GM18858 (cell line): Measurements from ENCODE around the gene LLGL2.

ENCODE experiments used
- ATAC-seq: cut with Tn5 transposase; IDR thresholded peaks from one replicate; pipeline ENCODE4 v1.9.1; 2021; ENCODE audit not compliant: unreplicated experiment

LLGL2 gene

DNA sequence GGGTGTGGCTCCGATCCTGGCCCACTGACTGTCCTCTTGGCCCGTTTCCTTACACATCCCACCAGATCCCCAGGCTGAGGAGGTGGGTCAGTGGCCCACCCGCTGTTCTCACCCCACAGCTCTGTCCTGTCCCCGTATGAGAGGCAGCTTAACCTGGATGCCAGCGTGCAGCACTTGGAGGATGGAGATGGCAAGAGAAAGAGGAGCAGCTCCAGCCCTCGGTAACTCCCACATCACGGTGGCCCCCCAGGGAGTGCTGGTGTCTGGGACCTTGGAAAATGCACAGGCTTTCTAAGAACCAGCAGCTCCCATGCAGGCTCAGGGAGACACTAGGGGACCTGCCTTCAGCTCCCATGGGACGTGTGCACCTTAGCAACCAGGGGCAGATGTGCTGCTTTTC lies 4.2 kb upstream of the LLGL2 start:
- ATAC-seq: no peak

- no peak for ATAC-seq
Observed at GRCh38 chr17:75521951-75522727, 3.4 kb upstream of the LLGL2 start.

- no peak for ATAC-seq
Observed at GRCh38 chr17:75523647-75524046, 1.9 kb upstream of the LLGL2 start.

- no peak for ATAC-seq
Observed at GRCh38 chr17:75524269-75524969, 1.1 kb upstream of the LLGL2 start.

DNA sequence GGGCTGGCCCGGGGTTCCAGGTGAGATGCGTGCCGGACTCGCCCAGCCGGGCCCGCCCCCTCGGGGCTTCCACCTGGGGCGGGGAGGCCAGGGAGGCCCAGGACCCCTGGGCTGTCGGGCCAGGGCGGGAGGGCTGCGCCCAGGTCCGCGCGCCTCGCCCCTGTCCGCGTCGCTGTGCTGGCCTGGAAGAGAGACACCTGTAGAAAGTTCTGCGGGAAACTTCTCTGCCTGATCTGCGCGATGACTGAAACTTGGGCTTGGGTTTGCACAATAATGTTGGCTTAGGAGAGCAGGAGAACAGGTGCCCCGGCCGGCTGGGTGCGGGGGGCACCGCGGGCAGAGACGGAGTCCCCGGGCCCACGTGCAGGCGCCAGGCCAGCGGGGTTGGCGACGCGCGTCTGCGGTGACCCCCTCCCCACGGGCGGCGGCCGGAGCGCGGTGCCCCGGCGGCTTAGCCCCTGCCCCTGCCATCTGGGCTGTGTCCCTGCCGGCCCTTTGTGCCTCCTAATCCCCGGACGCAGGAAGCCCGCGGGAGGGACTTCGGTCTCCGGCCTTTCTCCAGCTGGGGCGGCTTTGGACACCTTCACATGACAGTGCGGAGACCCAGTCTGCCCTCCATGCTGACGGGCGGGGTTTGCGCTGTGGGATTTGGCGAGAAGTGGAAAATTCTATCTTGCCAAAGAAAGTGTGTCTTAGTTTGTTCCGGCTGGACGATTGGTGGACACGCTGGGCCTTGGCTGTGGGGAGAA lies 483 bp downstream of the LLGL2 start:
- ATAC-seq: no peak

DNA sequence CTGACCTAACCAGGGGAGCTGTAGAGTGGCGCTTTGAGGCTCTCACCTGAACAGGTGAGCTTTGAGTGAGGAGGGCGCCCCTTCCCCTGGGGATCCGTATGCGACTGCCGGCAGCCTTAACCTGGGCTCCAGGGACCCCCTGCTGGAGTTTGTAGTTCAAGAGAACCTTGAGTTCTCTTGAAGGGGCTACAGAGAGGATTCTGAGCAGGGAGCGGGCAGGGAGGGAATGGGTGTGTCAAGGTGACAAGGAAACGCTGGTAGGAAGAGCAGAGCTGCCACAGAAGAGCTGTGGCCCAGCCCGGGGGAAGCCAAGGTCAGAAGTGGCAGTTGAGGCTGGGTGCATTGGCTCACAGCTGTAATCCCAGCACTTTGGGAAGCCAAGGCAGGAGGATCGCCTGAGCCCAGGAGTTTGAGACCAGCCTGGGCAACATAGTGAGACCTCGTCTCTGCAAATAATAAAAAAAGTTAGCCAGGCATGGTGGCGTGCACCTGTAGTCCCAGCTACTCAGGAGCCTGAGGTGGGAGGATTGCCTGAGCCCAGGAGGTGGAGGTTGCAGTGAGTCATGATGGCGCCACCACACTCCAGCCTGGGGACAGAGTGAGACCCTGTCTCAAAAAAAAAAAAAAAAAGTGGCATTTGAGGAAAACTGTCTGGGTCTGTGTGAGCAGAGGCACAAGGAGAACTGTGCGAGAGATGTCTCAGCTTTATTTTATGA lies 1.2 kb downstream of the LLGL2 start:
- ATAC-seq: no peak

- no peak for ATAC-seq
Observed at GRCh38 chr17:75530837-75531720, 5.6 kb downstream of the LLGL2 start.

- ATAC-seq: no peak
Observed at GRCh38 chr17:75531721-75532072, 6.2 kb downstream of the LLGL2 start.

DNA sequence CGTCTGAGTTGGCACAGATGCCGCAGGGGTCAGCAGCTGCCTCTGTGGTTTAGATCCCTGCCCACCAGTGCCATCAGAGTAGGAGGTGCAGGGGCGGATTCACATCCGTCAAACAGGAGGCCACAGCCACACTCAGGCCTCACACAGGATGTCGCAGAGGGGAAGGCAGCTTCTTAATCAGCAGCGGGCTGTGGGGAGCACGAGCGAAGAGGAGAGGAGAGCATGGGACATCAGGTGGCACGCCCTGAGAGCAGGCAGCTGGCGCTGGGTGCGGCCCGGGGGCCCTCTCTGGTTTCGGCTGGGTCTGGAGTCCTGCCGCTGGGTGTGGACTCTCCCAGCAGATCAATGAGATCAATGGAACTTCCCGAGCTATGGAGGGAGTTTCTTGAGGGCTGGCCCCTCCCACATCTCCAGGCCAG lies 9.6 kb downstream of the LLGL2 start:
- ATAC-seq: no peak

DNA sequence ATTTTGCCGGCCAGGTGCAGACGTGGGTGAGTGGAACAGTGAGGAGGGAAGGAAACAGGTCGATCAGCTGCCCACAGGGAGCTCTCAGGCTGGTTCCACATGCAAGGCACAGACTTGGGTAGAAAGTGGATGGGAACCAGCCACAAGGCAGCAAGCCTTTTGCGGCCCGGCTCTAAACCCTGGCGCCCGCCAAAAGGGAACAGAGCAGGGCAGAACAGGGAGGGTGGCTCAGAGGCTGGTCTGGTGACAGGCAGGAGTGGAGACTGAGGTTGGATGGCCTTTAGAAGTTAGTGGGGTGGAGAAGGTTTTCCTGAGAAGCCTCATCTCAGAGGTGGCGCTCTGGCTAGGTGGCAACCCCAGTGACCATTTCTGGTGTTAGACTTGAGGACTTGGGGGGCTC lies 10.4 kb downstream of the LLGL2 start:
- no peak for ATAC-seq

- ATAC-seq: no peak
Observed at GRCh38 chr17:75536366-75536765, 10.9 kb downstream of the LLGL2 start.

- ATAC-seq: no peak
Observed at GRCh38 chr17:75539967-75540729, 14.7 kb downstream of the LLGL2 start.

- no peak for ATAC-seq
Observed at GRCh38 chr17:75540923-75541503, 15.5 kb downstream of the LLGL2 start.

DNA sequence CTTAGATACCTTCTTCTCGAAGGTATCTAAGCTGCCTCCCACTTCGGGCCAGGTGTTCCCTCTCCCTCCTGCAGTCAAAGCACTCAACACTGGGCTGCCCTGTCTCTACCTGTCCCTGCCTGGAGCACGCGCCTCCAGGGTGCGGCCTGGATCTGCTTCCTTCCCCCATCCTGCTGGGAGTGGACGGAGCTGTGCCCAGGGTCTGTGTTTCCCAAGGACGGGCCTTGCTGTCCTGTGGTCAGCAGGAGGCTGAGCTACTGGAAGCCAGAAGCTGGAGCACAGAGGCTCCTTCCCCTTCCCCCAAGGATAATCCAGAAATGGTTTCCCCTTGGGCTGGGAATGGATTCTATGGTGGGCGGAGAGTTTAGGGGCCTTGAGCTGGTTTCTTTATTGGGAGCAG lies 16.7 kb downstream of the LLGL2 start:
- ATAC-seq: no peak

GRCh38 chr17:75542728-75543336 lies 17.3 kb downstream of the LLGL2 start:
- no peak for ATAC-seq

DNA sequence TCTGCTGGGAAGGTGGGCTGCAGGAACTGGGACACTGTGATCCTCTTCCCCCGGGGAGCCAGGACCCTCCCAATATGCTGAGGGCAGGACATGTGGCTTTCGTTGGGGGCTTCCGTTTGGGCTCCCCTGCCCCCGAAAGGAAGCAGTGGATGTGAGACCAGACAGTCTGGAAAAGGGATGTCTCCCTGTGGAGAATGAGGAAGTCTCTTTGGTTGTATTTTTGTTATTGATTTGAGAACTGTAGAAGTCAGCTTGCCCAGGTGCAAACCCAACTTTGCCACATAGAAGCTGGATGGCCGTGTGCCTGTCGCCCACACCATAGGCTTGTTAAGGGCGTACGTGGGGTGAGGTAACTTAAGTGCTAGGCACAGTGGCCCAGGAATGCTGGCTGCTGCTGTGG lies 18.8 kb downstream of the LLGL2 start:
- no peak for ATAC-seq

DNA sequence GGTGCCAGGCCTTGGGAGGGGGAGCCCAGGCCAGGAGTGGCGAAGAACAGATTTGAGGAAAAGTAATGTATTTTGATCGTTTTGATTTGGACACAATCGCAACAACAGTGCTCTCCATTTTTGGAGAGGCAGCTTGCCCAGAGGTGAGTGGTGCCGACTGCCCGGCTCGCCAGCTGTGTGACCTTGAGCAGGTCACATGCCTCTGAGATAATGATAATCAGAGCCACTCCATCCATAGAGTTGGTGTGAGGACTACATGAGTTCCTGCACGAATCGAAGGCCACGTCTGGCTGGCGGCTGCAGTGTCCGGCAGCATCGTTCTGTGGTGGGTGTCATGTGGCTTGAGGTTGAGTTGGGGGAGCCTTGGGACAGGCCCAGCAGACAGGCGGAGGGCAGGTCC lies 20.7 kb downstream of the LLGL2 start:
- no peak for ATAC-seq

- ATAC-seq: no peak
Observed at GRCh38 chr17:75547091-75547490, 21.6 kb downstream of the LLGL2 start.

DNA sequence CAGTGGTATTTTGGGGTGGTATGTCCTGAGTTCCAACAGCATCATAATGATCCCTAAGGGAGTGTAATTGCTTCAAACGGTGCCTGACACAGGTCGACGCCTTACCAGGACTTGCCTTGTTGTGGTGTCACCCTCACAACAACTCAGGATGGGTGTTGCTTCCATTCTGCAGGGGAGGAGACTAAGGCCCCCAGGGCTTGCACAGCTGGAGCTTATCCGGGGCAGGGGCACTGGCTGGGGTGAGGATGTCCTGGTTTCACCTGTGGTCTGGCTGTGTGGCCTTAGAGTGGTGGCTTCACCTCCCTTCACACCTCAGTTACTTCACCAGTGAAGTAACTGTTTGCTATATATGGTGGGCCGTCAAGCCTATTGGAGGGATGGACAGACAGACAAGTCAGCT lies 23.3 kb downstream of the LLGL2 start:
- ATAC-seq: no peak
